Fibroblast of lung (primary cell): Measurements from ENCODE around the gene KIRREL3. TPM values are rescaled to one million over a fixed set of nuclear protein-coding genes. Genes with fewer than 3 reads are reported as not detected.

ENCODE experiments used
- DNase-seq, 2 donors: peaks; one replicate each; pipeline versions ENCODE4 v3.0.0 to v3.0.0-alpha.2; 2010; ENCODE audit warnings: low read depth in 2 of 2
- H2AFZ ChIP-seq: 2 replicates; pipeline ENCODE4 v1.5.1; 2012; ENCODE audit warnings: low read length, control low read depth, inconsistent platforms
- H3K27ac ChIP-seq: 2 replicates; pipeline ENCODE4 v1.5.1; 2011; ENCODE audit warnings: low read length, control low read depth; ENCODE audit not compliant: insufficient read depth
- H3K27me3 ChIP-seq: 2 replicates; pipeline ENCODE4 v1.5.1; 2011; ENCODE audit warnings: mild to moderate bottlenecking, low read length; ENCODE audit not compliant: control insufficient read depth, insufficient read depth
- H3K36me3 ChIP-seq: 2 replicates; pipeline ENCODE4 v1.5.1; 2011; ENCODE audit warnings: low read length; ENCODE audit not compliant: control insufficient read depth, insufficient read depth
- H3K4me1 ChIP-seq: 2 replicates; pipeline ENCODE4 v1.5.1; 2011; ENCODE audit warnings: low read length; ENCODE audit not compliant: control insufficient read depth, insufficient read depth; ENCODE audit errors: extremely low read depth
- H3K4me2 ChIP-seq: 2 replicates; pipeline ENCODE4 v1.5.1; 2011; ENCODE audit warnings: low read length, control low read depth; ENCODE audit not compliant: insufficient read depth; ENCODE audit errors: extremely low read depth
- H3K4me3 ChIP-seq, 4 experiments: fragments of 200-600 bp in 1 of 4; sonication (generic) in 1 of 4; replicated peaks in 1 of 4; 2 replicates each; pipeline ENCODE4 v1.5.1; 2011 to 2016; ENCODE audit warnings: low read length in 4 of 4, low read depth in 3 of 4, mild to moderate bottlenecking in 3 of 4, control low read depth in 2 of 4, inconsistent platforms in 1 of 4, mixed read lengths in 1 of 4; ENCODE audit not compliant: insufficient read depth in 1 of 4; ENCODE audit errors: control extremely low read depth in 1 of 4
- H3K79me2 ChIP-seq: 2 replicates; pipeline ENCODE4 v1.5.1; 2012; ENCODE audit warnings: mild to moderate bottlenecking, low read length, inconsistent platforms; ENCODE audit not compliant: control insufficient read depth, insufficient read depth
- H3K9ac ChIP-seq: 2 replicates; pipeline ENCODE4 v1.5.1; 2011; ENCODE audit warnings: mild to moderate bottlenecking, low read length, control low read depth; ENCODE audit not compliant: insufficient read depth
- H3K9me3 ChIP-seq: 2 replicates; pipeline ENCODE4 v1.5.1; 2012; ENCODE audit warnings: low read depth, low read length; ENCODE audit not compliant: control insufficient read depth, insufficient read depth
- H4K20me1 ChIP-seq: 2 replicates; pipeline ENCODE4 v1.5.1; 2011; ENCODE audit warnings: low read length; ENCODE audit not compliant: control insufficient read depth, insufficient read depth; ENCODE audit errors: extremely low read depth
- CTCF ChIP-seq, 2 donors: IDR thresholded peaks in 1 of 2; conservative IDR thresholded peaks in 1 of 2; 1 replicate in 1 of 2; 2 replicates in 1 of 2; pipeline ENCODE4 v1.5.1; 2011 to 2012; ENCODE audit warnings: low read length in 2 of 2, control low read depth in 1 of 2, inconsistent platforms in 1 of 2, low read depth in 1 of 2, mild to moderate bottlenecking in 1 of 2
- EZH2 ChIP-seq: IDR thresholded peaks from 2 replicates; pipeline ENCODE4 v1.5.1; 2012; ENCODE audit warnings: low read length, control low read depth, mild to moderate bottlenecking; ENCODE audit errors: missing control alignments
- polyA plus RNA-seq, 2 donors: library from polyadenylated mRNA; depleted of rRNA in 1 of 2; stranded (reverse) in 1 of 2; unstranded in 1 of 2; fragments of >200 nt; gene quantifications; 2 replicates each; pipeline ENCODE4 v1.2.1, GENCODE V29; 2011 to 2012; ENCODE audit warnings: missing spikeins in 1 of 2
- total RNA-seq: library from RNA; depleted of rRNA; stranded (reverse); fragments of >200 nt; gene quantifications from 2 replicates; pipeline ENCODE4 v1.2.1, GENCODE V29; 2014

Gene KIRREL3
- total and polyA plus RNA-seq, 2 donors (not counting 1 experiment from before 2014, with no cell fraction given), result 2.8 to 6.1 TPM

GRCh38 chr11:126405374-126405773, 595.2 kb downstream of the KIRREL3 start:
- Histone ChIP-seq H3K4me3 (no peak overlapping the region), H3K9ac (no peak overlapping the region), H3K4me2 (no peak overlapping the region), H2AFZ (no peak overlapping the region), H3K79me2 (no peaks in the 10 kb centered on the region), H3K4me1 (peaks cover 5% of the 10 kb centered on the region), H3K9me3 (no peaks in the 10 kb centered on the region), H3K27me3 (no peaks in the 10 kb centered on the region), H3K36me3 (peaks cover 3% of the 10 kb centered on the region), H4K20me1 (no peaks in the 10 kb centered on the region), H3K27ac (no peak overlapping the region)
- TF ChIP-seq CTCF (conservative IDR thresholded peaks at IDR 0.05 in 1 of 2, IDR thresholded peaks at IDR 0.05 in 1 of 2; ENCODE audit: low read depth in 1 of 2, low read length in 2 of 2) (no peak), EZH2 (no peak)
- DNase-seq, result no peak

GRCh38 chr11:126404367-126404766, 596.2 kb downstream of the KIRREL3 start:
- H3K4me2 ChIP-seq, result no peak overlapping the region
- no peaks in the 10 kb centered on the region for H4K20me1 ChIP-seq
- no peaks in the 10 kb centered on the region for H3K9me3 ChIP-seq
- H3K36me3 ChIP-seq, result peaks cover 3% of the 10 kb centered on the region
- no peaks in the 10 kb centered on the region for H3K79me2 ChIP-seq
- DNase-seq, result no peak
- no peak overlapping the region for H3K27ac ChIP-seq
- no peak overlapping the region for H3K9ac ChIP-seq
- no peaks in the 10 kb centered on the region for H3K27me3 ChIP-seq
- no peak overlapping the region for H3K4me3 ChIP-seq
- H3K4me1 ChIP-seq, result peaks cover 5% of the 10 kb centered on the region
- no peak overlapping the region for H2AFZ ChIP-seq
- no peak for TF ChIP-seq EZH2
- no peak for TF ChIP-seq CTCF (conservative IDR thresholded peaks at IDR 0.05 in 1 of 2, IDR thresholded peaks at IDR 0.05 in 1 of 2; ENCODE audit: low read depth in 1 of 2, low read length in 2 of 2)

- H3K9ac ChIP-seq, result no peak overlapping the region
- no peaks in the 10 kb centered on the region for H4K20me1 ChIP-seq
- H3K4me3 ChIP-seq, result no peak overlapping the region
- H3K9me3 ChIP-seq, result no peaks in the 10 kb centered on the region
- H2AFZ ChIP-seq, result no peak overlapping the region
- no peak overlapping the region for H3K4me2 ChIP-seq
- TF ChIP-seq EZH2 (no peak), CTCF (conservative IDR thresholded peaks at IDR 0.05 in 1 of 2, IDR thresholded peaks at IDR 0.05 in 1 of 2; ENCODE audit: low read depth in 1 of 2, low read length in 2 of 2) (no peak)
- H3K36me3 ChIP-seq, result peaks cover 3% of the 10 kb centered on the region
- DNase-seq, result peak in 1 of 2 donors; percentile 16
- H3K4me1 ChIP-seq, result peaks cover 5% of the 10 kb centered on the region
- H3K27me3 ChIP-seq, result no peaks in the 10 kb centered on the region
- no peaks in the 10 kb centered on the region for H3K79me2 ChIP-seq
- H3K27ac ChIP-seq, result no peak overlapping the region
These were observed 596.9 kb downstream of the KIRREL3 start for GRCh38 chr11:126403658-126404057.
